A673 (cell line): Measurements from ENCODE around the gene DDX41.

Source experiments
- CTCF ChIP-seq: fragments of 300-800, 200-600 bp; sonication (generic); conservative IDR thresholded peaks from 2 replicates; pipeline ENCODE4 v1.5.1; 2017; ENCODE audit warnings: low read depth, mild to moderate bottlenecking, antibody characterized with exemption, low read length, moderate library complexity, mixed read lengths
- EZH2 ChIP-seq: fragments of 200-600 bp; sonication (generic); IDR thresholded peaks from 2 replicates; pipeline ENCODE4 v1.6.1; 2017; ENCODE audit warnings: borderline replicate concordance, low read depth, mild to moderate bottlenecking, mixed read lengths, antibody characterized with exemption, low read length; ENCODE audit not compliant: poor library complexity, severe bottlenecking

GRCh38 chr5:177494346-177495195, 22.2 kb downstream of the DDX41 start:
- TF ChIP-seq CTCF (peak; percentile 27), EZH2 (no peak)
